Measurements from ENCODE around the gene ADAMTS9.
A peak's percentile ranks its signal among the peaks of the same experiment; 100 is the strongest.

Gene ADAMTS9

DNA sequence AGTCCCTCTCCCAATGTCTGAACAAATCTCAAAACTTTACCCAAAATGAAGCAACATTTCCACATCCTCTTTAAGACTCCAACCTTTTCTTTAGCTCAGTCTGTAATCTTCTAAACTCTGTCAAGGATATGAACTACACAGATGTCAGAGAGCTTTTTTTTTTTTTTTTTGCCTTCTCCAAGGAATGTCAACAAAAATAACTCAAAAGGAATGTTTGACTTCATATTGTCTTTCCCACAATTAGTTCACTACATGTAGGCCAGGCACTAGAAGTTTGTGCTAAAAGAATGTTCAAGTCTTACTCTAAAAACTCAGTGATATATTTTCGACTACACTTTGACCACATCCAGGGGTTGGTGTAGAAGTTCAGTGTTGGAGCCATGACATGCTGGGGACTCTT lies 37.1 kb downstream of the ADAMTS9 start:
- no peak for DNase-seq

DNA sequence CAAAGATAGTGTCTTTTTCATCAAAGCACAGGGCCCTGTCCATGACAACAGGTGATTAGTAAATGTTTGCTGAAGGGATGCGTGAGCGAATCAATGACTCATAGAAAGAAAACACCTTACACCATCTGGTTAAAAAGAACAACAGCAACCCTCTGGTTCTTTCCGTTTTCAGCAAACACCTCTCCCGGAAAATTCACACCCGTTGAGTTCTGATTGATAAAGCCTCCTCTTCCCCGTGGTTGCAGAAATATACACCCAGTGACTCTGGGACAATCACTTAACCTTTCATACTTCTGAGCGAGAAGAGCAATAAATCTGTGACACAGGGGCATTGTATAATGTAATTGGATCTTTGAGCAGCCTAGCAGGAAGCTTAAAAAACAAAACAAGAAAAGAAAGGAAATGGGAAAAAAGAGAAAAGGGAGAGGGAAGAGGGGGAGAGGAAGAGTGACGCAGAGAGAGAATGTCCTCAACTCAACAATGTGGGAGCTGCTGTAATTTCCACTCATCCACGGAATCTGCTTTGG lies 37.6 kb downstream of the ADAMTS9 start:
- peak in 1 of 3 experiments; percentile 46 for DNase-seq

- DNase-seq = no peak
Measured at GRCh38 chr3:64648927-64649906, 38.6 kb downstream of the ADAMTS9 start.

DNA sequence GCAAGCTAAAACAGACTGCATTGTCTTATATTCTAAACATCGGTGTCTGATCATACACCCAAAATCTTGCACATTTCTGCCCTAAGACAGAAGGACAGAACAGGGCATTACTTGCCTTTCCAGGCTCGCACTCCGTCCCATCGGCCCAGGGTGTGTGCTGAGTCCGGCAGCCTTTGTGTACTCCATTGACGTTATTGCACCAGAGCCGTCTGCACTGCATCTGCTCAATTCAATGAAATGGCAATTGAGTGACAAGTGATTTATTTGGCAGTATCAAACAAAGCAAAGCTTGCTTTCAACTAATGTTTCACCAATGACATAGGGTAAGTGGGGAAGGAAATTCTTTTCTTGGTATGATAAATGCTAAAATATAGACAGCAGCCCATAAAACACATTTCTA lies 40.0 kb downstream of the ADAMTS9 start:
- peak in 1 of 3 experiments; percentile 12 for DNase-seq

- no peak for DNase-seq
Measured at GRCh38 chr3:64645243-64645642, 42.6 kb downstream of the ADAMTS9 start.

GRCh38 chr3:64644483-64644882 lies 43.3 kb downstream of the ADAMTS9 start:
- no peak for DNase-seq

DNA sequence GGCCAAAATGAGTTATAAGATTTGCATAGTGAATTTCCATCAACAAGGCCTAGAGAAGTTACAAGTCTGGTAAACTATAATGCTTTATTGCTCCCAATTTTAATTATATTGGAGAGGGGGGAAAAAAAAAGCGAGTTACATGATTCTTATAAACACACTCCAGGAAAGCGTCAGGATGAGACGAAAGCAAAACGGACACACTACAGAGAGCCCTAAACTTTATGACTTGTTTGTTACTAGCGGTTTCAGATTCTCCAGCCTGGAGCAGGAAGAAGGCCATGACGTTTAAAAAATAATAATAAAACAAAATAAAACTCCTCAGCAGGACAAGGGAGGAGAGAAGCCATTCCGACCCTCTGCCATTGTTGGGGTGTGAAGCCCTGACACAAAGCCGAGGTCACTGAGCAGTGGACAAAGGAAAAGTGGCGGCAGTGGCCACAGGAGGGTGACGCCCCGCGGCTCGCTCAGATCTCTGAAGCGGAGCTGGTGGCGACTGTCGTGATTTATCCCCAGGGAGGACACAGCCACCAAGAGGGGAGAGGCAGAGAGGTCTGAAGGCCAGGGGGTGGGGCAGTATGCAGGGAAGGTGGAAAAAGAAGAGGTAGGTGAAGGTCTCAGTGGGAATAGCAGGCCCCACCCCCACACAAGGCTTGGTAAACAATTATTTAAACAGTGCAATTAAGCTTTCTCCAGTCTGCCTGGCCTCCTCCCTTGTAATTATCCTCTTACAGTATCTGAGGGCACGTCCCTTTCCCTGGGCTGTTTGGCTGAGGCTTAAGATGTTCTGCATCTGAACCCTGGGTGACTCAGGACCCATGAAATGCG lies 45.3 kb downstream of the ADAMTS9 start:
- DNase-seq = peak in 2 of 3 experiments; percentile 73 to 93

- DNase-seq = peak in 2 of 3 experiments; percentile 26 to 43
Measured at GRCh38 chr3:64638981-64639481, 48.8 kb downstream of the ADAMTS9 start.

DNA sequence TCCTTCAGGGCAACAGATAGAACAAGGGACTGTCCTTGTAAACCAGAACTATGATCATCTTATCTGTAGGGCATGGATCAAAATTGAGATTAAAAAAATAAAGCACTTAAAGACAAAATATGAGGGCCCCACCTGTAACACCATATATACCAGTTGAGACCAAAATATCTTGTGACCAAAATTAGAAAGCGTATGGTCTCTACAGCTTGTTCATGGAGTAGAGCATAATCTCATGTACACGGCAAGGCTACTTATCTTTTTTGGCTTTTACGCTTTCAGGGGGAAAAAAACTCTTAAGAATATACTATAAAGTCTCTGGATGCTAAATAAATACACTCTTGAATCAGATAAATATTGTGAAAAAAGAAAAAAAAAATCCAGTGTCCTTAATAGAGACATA lies 49.3 kb downstream of the ADAMTS9 start:
- no peak for DNase-seq

DNA sequence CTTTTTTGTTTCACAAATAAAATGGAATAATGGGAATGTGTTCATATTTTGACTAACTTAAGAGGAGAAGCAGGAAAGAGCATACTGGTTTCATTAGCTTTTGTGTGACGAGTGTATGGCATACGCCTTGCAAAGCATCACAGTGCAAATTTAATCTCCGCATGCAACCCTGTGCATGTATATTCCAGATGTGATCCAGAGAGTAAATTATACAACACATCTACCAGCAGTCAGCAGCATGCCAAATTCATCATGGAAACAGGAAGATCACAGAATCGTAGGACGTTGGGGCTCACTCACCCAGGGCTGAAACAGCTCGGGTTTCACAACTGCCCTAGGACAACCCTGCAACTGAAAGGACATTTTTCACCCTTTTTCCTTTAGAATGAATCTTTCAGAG lies 53.4 kb downstream of the ADAMTS9 start:
- DNase-seq = no peak

DNA sequence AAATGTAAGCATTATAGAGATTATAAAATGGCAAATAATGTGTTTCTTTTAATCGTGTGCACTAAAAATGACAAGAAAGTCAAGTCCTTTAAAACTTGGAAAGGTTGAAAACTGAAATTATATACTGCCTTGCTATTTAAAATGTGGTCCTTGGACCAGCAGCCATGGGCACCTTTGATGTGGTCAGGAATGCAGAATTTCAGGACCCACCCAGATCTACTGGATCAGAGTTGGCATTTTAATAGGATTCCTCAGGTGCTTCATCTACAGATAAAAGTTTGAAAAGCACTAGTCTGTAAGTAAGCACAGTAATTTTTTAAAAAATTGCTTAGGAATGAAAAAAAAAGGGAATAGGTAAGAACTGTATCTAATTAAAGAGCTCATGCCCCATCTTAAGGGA lies 55.8 kb downstream of the ADAMTS9 start:
- no peak for DNase-seq

- DNase-seq = no peak
Measured at GRCh38 chr3:64627471-64628321, 60.1 kb downstream of the ADAMTS9 start.

DNA sequence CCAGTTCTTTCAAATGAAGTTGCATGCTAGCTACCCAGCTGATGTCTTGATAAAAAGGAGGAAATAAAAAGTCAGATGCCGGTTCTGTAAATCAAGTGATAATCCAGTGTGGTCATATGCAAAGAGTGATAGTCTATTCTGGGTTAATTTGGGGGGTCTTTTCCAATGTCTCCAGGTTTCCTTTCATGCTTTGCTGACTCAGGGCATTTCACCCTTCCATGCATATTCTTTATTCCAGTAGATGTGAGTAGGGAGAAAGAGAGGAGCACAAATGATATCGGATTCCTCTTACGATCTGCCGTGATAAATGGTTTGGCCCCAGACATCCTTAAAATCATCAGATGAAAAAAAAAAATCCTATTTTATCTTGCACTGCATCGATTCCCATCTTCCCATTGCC lies 60.8 kb downstream of the ADAMTS9 start:
- DNase-seq = no peak

DNA sequence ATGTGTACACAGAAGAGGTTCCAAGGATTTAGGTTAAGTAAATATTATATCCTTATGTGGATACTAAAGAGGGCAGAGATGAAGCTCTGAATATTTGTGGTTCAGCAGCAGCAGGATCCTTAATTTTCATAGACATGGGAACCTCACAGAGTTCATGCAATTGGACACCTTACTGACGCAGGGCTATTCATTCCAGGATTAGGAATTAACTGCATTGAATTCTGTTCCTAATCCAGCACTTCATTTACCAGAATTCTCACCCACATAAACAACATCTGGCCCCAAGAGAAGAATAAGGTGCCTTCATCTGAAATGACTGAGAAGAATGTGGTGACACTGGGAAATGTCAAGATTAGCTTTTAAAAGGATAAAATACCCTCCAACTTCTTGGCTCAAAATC lies 62.4 kb downstream of the ADAMTS9 start:
- no peak for DNase-seq

GRCh38 chr3:64623125-64623524 lies 64.7 kb downstream of the ADAMTS9 start:
- DNase-seq = no peak

DNA sequence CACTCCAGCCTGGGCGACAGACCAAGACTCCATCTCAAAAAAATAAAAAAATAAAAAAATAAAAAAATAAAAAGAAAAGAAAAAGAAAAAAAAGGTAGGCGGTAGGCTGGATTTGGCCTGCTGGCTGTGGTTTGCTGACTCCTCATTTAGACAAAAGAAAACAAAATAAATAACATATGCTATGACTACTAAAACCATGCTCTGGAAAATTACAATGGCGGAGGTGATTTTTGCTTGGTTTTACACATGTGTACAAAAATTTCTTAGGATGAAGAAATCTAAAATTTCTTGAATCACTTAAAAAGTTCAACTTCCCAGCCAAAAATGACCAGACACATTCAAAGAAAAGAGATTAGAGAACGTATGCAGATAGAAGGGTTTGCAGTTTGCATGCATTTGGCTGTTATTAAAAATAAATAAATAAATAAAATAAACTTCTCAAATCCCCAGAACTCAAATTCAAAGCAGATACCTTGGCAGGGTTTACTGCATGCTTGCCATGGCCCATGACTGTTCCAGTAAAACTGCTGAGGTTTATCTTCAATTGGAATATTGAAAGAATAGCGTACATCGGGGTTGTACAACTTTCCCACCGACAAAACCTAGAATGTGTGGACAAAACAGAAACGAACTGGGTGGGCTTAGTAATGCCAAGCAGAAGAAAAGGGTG lies 65.9 kb downstream of the ADAMTS9 start:
- DNase-seq = no peak

GRCh38 chr3:64621275-64621674 lies 66.5 kb downstream of the ADAMTS9 start:
- no peak for DNase-seq

DNA sequence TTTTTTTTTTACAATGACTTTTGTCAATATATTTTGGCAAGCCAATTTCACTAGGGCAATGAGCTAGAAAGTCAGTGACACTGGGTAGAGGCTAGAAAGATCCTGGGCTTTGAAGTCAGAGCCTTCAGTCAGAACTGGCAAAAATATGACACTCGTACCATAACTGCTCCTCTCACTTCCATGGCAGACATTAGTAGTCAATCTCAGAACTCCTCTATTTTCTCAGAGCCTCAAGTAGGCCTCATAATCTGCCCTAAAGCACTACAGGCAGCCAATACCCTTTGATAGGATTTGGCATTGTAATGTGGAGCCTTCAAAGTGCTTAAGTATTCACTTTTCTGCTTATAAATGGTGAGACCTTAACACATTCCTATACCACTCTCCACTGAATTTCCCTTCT lies 67.8 kb downstream of the ADAMTS9 start:
- no peak for DNase-seq

- DNase-seq = no peak
Measured at GRCh38 chr3:64619216-64619615, 68.6 kb downstream of the ADAMTS9 start.

DNA sequence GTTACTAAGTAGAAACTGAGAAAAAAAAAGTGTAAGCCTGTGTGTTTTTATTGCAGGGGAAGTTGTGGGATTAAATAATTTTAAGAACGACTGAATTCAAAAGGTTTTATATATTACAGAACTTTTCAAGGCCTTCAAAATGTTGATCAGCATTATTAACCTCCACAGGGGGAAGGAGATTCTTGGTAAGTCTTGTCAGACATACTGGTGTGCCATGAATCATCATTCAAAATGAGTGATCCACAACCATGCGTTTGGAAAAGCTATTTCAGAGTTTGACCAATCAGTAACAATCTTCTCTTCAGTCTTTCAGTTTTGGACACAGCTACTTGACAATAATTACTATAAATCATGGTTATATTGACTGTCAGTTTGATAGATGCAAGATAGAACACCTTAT lies 70.2 kb downstream of the ADAMTS9 start:
- peak in 1 of 3 experiments; percentile 9 for DNase-seq

DNA sequence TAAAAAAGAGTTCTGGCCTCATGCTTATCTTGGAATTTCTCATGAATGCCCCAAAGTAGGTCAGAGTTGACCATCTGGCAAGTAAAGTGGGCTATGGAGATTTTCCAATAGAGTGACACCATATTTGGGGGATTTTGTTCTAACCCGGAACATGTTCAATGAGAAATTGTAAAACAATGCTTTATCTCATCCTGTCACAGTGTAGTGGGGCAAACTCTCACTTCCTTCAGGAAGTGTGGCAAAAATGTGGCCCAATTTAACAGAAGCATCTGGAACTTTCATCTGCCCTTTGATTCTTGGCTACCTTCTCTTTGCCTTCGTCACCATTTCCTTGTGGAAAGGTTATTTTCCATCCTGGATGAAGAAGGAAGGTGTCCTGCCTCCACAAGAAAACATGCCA lies 70.8 kb downstream of the ADAMTS9 start:
- DNase-seq = no peak

Measured in NCI-H1417 (cell line).